Stimulated activated memory B cell treated with anti-CD40 and anti-IgM and Interleukin-4, amounts not matched to agents 10 μg/mL and 1 μg/mL and 100 μg/mL, for 72 hours (primary cell): ENCODE results near the gene CLMN.
A peak's percentile ranks its signal among the peaks of the same experiment; 100 is the strongest.
"Not testable (repeated sequence)": the region's sequence is repeated elsewhere in the genome, so short reads cannot be mapped to it uniquely, and the experiment has no call there.

Experiments
- ATAC-seq: fragments of 150-1000 bp; cut with Tn5 transposase; 2 replicates; pipeline ENCODE4 v1.10.0; 2021
- H3K27ac Mint-ChIP-seq: one replicate; pipeline ENCODE4 v1.8.0; 2022; ENCODE audit warnings: mild to moderate bottlenecking, mixed read lengths
- H3K27me3 Mint-ChIP-seq: one replicate; pipeline ENCODE4 v1.8.0; 2022; ENCODE audit warnings: mixed read lengths
- H3K36me3 Mint-ChIP-seq: one replicate; pipeline ENCODE4 v1.8.0; 2022; ENCODE audit warnings: mixed read lengths
- H3K4me1 Mint-ChIP-seq: one replicate; pipeline ENCODE4 v1.8.0; 2022; ENCODE audit warnings: mixed read lengths
- H3K4me3 Mint-ChIP-seq: one replicate; pipeline ENCODE4 v1.8.0; 2022; ENCODE audit warnings: mild to moderate bottlenecking, moderate library complexity, mixed read lengths
- H3K9me3 Mint-ChIP-seq: one replicate; pipeline ENCODE4 v1.8.0; 2022; ENCODE audit warnings: mixed read lengths

The CLMN gene

GRCh38 chr14:95293449-95293848, 26.3 kb downstream of the CLMN start:
- peaks cover 19% of the 10 kb centered on the region for H3K36me3 Mint-ChIP-seq

GRCh38 chr14:95292660-95293425, 26.9 kb downstream of the CLMN start:
- Mint-ChIP-seq H3K4me3 (no peak overlapping the region), H3K27ac (no peak overlapping the region), H3K36me3 (peaks cover 19% of the 10 kb centered on the region), H3K9me3 (peaks cover 2% of the 10 kb centered on the region), H3K27me3 (no peaks in the 10 kb centered on the region), H3K4me1 (peaks cover 72% of the 10 kb centered on the region)
- no peak for ATAC-seq

More at GRCh38 chr14:95293449-95293848, 26.3 kb downstream of the CLMN start:
- Mint-ChIP-seq H3K4me1 (peaks cover 73% of the 10 kb centered on the region), H3K9me3 (peaks cover 2% of the 10 kb centered on the region), H3K4me3 (no peak overlapping the region), H3K27me3 (no peaks in the 10 kb centered on the region), H3K27ac (no peak overlapping the region)
- no peak for ATAC-seq

- no peak overlapping the region for H3K4me3 Mint-ChIP-seq
- no peak for ATAC-seq
- H3K27ac Mint-ChIP-seq: no peak overlapping the region
- H3K27me3 Mint-ChIP-seq: no peaks in the 10 kb centered on the region
- peaks cover 72% of the 10 kb centered on the region for H3K4me1 Mint-ChIP-seq
- peaks cover 19% of the 10 kb centered on the region for H3K36me3 Mint-ChIP-seq
- peaks cover 2% of the 10 kb centered on the region for H3K9me3 Mint-ChIP-seq
Observed at GRCh38 chr14:95291859-95292542, 27.7 kb downstream of the CLMN start.

- peaks cover 75% of the 10 kb centered on the region for H3K4me1 Mint-ChIP-seq
- peaks cover 13% of the 10 kb centered on the region for H3K36me3 Mint-ChIP-seq
- H3K27ac Mint-ChIP-seq: peak overlapping the region; percentile 17
- no peak for ATAC-seq
- no peak overlapping the region for H3K4me3 Mint-ChIP-seq
- H3K27me3 Mint-ChIP-seq: no peaks in the 10 kb centered on the region
- H3K9me3 Mint-ChIP-seq: no peaks in the 10 kb centered on the region
Observed at GRCh38 chr14:95290871-95291431, 28.8 kb downstream of the CLMN start.

- Mint-ChIP-seq H3K27me3 (no peaks in the 10 kb centered on the region), H3K4me1 (peaks cover 65% of the 10 kb centered on the region), H3K9me3 (no peaks in the 10 kb centered on the region), H3K36me3 (peaks cover 9% of the 10 kb centered on the region), H3K27ac (no peak overlapping the region), H3K4me3 (no peak overlapping the region)
- ATAC-seq: no peak
Observed at GRCh38 chr14:95290021-95290420, 29.7 kb downstream of the CLMN start.

- Mint-ChIP-seq H3K27ac (no peak overlapping the region), H3K36me3 (peaks cover 9% of the 10 kb centered on the region), H3K27me3 (no peaks in the 10 kb centered on the region), H3K4me1 (peaks cover 60% of the 10 kb centered on the region), H3K9me3 (no peaks in the 10 kb centered on the region), H3K4me3 (no peak overlapping the region)
- no peak for ATAC-seq
Observed at GRCh38 chr14:95289323-95290010, 30.2 kb downstream of the CLMN start.

GRCh38 chr14:95288672-95289322, 30.9 kb downstream of the CLMN start:
- Mint-ChIP-seq H3K36me3 (peaks cover 9% of the 10 kb centered on the region), H3K4me3 (no peak overlapping the region), H3K27me3 (no peaks in the 10 kb centered on the region), H3K27ac (no peak overlapping the region), H3K4me1 (peaks cover 55% of the 10 kb centered on the region), H3K9me3 (no peaks in the 10 kb centered on the region)
- ATAC-seq: no peak

GRCh38 chr14:95287176-95287754, 32.4 kb downstream of the CLMN start:
- H3K9me3 Mint-ChIP-seq: no peaks in the 10 kb centered on the region
- H3K36me3 Mint-ChIP-seq: peaks cover 9% of the 10 kb centered on the region
- H3K27me3 Mint-ChIP-seq: no peaks in the 10 kb centered on the region
- H3K27ac Mint-ChIP-seq: peak overlapping the region; percentile 7
- peaks cover 61% of the 10 kb centered on the region for H3K4me1 Mint-ChIP-seq
- ATAC-seq: no peak
- no peak overlapping the region for H3K4me3 Mint-ChIP-seq

GRCh38 chr14:95286645-95287044, 33.1 kb downstream of the CLMN start:
- Mint-ChIP-seq H3K4me1 (peaks cover 61% of the 10 kb centered on the region), H3K4me3 (no peak overlapping the region), H3K36me3 (peaks cover 9% of the 10 kb centered on the region), H3K27me3 (no peaks in the 10 kb centered on the region), H3K9me3 (no peaks in the 10 kb centered on the region), H3K27ac (peak overlapping the region; percentile 7)
- ATAC-seq: no peak

- Mint-ChIP-seq H3K4me1 (peaks cover 50% of the 10 kb centered on the region), H3K36me3 (peaks cover 9% of the 10 kb centered on the region), H3K4me3 (no peak overlapping the region), H3K9me3 (no peaks in the 10 kb centered on the region), H3K27me3 (no peaks in the 10 kb centered on the region), H3K27ac (no peak overlapping the region)
- no peak for ATAC-seq
Observed at GRCh38 chr14:95285566-95285965, 34.1 kb downstream of the CLMN start.

GRCh38 chr14:95283802-95284201, 35.9 kb downstream of the CLMN start:
- H3K27me3 Mint-ChIP-seq: not testable (repeated sequence)

GRCh38 chr14:95282986-95283380, 36.7 kb downstream of the CLMN start:
- H3K27me3 Mint-ChIP-seq, H3K36me3 Mint-ChIP-seq, H3K9me3 Mint-ChIP-seq, H3K27ac Mint-ChIP-seq, H3K4me3 Mint-ChIP-seq, ATAC-seq: not testable (repeated sequence)
- peaks cover 37% of the 10 kb centered on the region for H3K4me1 Mint-ChIP-seq

More at GRCh38 chr14:95283802-95284201, 35.9 kb downstream of the CLMN start:
- not testable (repeated sequence) for H3K36me3 Mint-ChIP-seq, H3K9me3 Mint-ChIP-seq, H3K4me3 Mint-ChIP-seq, H3K27ac Mint-ChIP-seq, ATAC-seq
- H3K4me1 Mint-ChIP-seq: peaks cover 40% of the 10 kb centered on the region

GRCh38 chr14:95282354-95282985, 37.2 kb downstream of the CLMN start:
- H3K4me3 Mint-ChIP-seq: no peak overlapping the region
- no peak overlapping the region for H3K27ac Mint-ChIP-seq
- H3K36me3 Mint-ChIP-seq: peaks cover 9% of the 10 kb centered on the region
- H3K27me3 Mint-ChIP-seq: no peaks in the 10 kb centered on the region
- H3K9me3 Mint-ChIP-seq: no peaks in the 10 kb centered on the region
- no peak for ATAC-seq
- peaks cover 31% of the 10 kb centered on the region for H3K4me1 Mint-ChIP-seq

- no peak for ATAC-seq
- Mint-ChIP-seq H3K4me3 (no peak overlapping the region), H3K27ac (no peak overlapping the region), H3K4me1 (peaks cover 23% of the 10 kb centered on the region), H3K36me3 (peaks cover 9% of the 10 kb centered on the region), H3K27me3 (no peaks in the 10 kb centered on the region), H3K9me3 (no peaks in the 10 kb centered on the region)
Observed at GRCh38 chr14:95281560-95282176, 38.0 kb downstream of the CLMN start.
